ENCODE data around the gene ARHGAP44. TPM values are rescaled to one million over a fixed set of nuclear protein-coding genes. Genes with fewer than 3 reads are reported as not detected.
A peak's percentile ranks its signal among the peaks of the same experiment; 100 is the strongest.

The ARHGAP44 gene
- total RNA-seq, 1 donor from 2014 or later = 5.9 TPM

DNA sequence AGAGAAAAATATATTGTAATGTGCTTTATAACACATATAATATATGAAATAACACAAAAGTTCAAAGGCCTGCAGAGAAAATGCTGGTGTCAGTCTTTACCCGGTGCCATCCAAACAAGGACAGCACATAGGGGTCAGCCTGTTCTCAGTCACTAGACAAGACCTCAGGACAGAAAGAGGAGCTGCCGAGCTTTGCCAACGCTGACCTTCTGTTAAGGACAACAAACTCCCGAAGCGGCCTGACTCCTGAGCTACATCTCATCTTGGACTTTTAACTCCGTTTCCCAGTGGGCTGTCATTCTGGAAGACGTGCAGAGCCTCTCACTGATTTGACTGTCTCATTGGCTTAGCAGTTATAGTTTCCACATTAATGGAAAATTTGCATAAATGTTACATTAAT lies 221.7 kb downstream of the ARHGAP44 start:
- no peaks in the 10 kb centered on the region for H3K27me3 ChIP-seq (ENCODE audit: control insufficient read depth, insufficient read depth, low read length)
- no peak overlapping the region for H3K4me3 ChIP-seq (ENCODE audit: low read depth, low read length)
- peaks cover 2% of the 10 kb centered on the region for H3K36me3 ChIP-seq (ENCODE audit: control insufficient read depth, insufficient read depth, low read length)
- no peak for DNase-seq (ENCODE audit: low read depth)
- TF ChIP-seq, protein P1, sequence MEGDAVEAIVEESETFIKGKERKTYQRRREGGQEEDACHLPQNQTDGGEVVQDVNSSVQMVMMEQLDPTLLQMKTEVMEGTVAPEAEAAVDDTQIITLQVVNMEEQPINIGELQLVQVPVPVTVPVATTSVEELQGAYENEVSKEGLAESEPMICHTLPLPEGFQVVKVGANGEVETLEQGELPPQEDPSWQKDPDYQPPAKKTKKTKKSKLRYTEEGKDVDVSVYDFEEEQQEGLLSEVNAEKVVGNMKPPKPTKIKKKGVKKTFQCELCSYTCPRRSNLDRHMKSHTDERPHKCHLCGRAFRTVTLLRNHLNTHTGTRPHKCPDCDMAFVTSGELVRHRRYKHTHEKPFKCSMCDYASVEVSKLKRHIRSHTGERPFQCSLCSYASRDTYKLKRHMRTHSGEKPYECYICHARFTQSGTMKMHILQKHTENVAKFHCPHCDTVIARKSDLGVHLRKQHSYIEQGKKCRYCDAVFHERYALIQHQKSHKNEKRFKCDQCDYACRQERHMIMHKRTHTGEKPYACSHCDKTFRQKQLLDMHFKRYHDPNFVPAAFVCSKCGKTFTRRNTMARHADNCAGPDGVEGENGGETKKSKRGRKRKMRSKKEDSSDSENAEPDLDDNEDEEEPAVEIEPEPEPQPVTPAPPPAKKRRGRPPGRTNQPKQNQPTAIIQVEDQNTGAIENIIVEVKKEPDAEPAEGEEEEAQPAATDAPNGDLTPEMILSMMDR (IDR thresholded peaks at IDR 0.05; ENCODE audit: insufficient read depth, low read length, poor library complexity, severe bottlenecking) = no peak

DNA sequence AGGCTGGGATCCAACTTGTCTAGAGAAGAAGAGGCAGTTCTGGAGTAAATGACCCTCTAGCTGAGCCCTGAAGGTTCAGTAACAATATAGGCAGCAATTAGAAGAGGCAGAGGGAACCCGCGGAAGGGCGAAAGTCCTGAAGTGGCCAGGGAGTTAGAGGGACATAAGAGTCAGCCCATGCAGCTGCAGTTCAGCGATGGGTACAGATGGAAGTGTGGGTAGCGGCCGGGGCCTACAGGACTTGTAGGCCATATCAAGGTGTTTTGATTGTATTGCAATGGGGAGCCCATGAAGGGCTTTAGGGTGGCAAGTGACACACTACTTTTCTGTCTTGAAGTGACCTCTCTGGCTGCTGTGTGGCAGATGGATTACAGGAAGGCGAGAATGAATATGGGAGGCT lies 225.5 kb downstream of the ARHGAP44 start:
- Histone ChIP-seq H3K36me3 (ENCODE audit: control insufficient read depth, insufficient read depth, low read length) (peaks cover 2% of the 10 kb centered on the region), H3K4me3 (ENCODE audit: low read depth, low read length) (no peak overlapping the region), H3K27me3 (ENCODE audit: control insufficient read depth, insufficient read depth, low read length) (no peaks in the 10 kb centered on the region)
- DNase-seq (ENCODE audit: low read depth) = no peak
- TF ChIP-seq, protein P1 (IDR thresholded peaks at IDR 0.05; ENCODE audit: insufficient read depth, low read length, poor library complexity, severe bottlenecking) = no peak

DNA sequence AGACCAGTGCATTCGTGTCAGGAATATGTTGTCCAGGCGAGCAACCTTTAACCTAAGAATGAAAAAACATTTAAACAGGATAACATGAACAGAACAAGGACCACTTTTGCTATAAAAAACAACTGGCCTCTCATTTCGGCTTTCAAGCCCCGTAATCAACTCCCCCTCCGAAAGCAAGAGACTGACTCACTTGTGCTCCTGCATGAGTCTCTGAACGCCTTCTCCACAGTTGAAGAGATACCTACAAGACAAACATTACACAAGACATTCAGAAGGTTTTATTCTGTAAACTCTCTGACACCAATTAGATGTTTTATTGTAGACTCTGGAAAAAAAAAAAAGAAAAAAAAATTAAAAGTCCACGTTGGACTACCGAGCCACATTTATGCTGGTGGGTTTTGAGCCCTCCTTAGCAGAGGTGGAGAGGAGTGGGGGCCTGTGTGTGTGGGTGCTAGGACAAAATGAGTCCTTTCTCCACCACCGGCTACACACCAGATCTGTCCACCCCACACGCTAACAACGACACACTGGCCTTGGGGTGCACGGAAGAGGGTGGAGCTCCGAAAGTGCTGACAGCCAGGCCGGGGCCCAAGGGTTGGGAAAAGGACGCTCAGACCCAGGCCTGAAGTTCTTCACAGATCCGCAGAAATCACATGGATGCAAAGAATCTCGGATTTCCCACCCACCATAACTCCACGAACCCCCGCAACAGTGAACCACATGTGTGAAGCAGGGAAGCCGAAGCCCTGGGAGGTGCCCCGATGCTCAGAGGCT lies 227.8 kb downstream of the ARHGAP44 start:
- Histone ChIP-seq H3K27me3 (ENCODE audit: control insufficient read depth, insufficient read depth, low read length) (no peaks in the 10 kb centered on the region), H3K4me3 (ENCODE audit: low read depth, low read length) (peak overlapping the region; percentile 83), H3K36me3 (ENCODE audit: control insufficient read depth, insufficient read depth, low read length) (no peaks in the 10 kb centered on the region)
- TF ChIP-seq, protein P1 (IDR thresholded peaks at IDR 0.05; ENCODE audit: insufficient read depth, low read length, poor library complexity, severe bottlenecking) = no peak
- DNase-seq (ENCODE audit: low read depth) = no peak

- peak; percentile 96 for DNase-seq (ENCODE audit: low read depth)
- Histone ChIP-seq H3K27me3 (ENCODE audit: control insufficient read depth, insufficient read depth, low read length) (peaks cover under 1% of the 10 kb centered on the region), H3K36me3 (ENCODE audit: control insufficient read depth, insufficient read depth, low read length) (no peaks in the 10 kb centered on the region)
These were observed 228.6 kb downstream of the ARHGAP44 start, which contains the start of gene ELAC2 for GRCh38 chr17:13017655-13018459. TSS of gene ELAC2 (minus strand) at chr17:13018027. CDS start at chr17:13017947, 80 bp downstream.

DNA sequence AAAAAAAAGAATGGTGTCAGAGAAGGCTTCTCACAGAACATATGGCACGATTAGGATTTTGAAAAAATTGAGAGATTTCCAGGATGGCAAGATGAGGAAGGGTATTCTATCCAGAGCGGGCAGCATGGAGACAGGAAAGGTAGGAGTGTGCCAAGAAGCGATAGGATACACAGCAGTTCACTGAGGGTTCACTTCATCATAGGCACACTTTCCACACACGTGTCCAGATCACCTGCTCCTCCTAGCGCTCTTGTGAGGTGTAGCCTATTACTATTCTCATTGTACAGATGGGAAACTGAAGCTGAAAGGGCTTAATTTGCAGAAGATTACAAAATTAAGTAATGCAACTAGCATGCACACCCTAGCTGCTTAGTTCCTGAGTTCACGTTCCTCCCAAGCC lies 234.7 kb downstream of the ARHGAP44 start:
- DNase-seq (ENCODE audit: low read depth) = no peak
- Histone ChIP-seq H3K4me3 (ENCODE audit: low read depth, low read length) (no peak overlapping the region), H3K27me3 (ENCODE audit: control insufficient read depth, insufficient read depth, low read length) (peaks cover 10% of the 10 kb centered on the region), H3K36me3 (ENCODE audit: control insufficient read depth, insufficient read depth, low read length) (no peaks in the 10 kb centered on the region)
- TF ChIP-seq, protein P1 (IDR thresholded peaks at IDR 0.05; ENCODE audit: insufficient read depth, low read length, poor library complexity, severe bottlenecking) = no peak

More at GRCh38 chr17:13017655-13018459, 228.6 kb downstream of the ARHGAP44 start, which contains the start of gene ELAC2:
- TF ChIP-seq, protein P1 (IDR thresholded peaks at IDR 0.05; ENCODE audit: insufficient read depth, low read length, poor library complexity, severe bottlenecking) = no peak
- H3K4me3 ChIP-seq (ENCODE audit: low read depth, low read length) = peak within 1 kb of the TSS; percentile 83
